Dendritic cell treated with granulocyte-macrophage colony-stimulating factor and Interleukin-4, amounts not matched to agents 40 ng/mL and 50 ng/mL, for 4 days (primary cell): ENCODE data around the gene ADORA1.

Experiments used
- H3K27ac Mint-ChIP-seq: one replicate; pipeline ENCODE4 v1.8.0; 2022; ENCODE audit warnings: mild to moderate bottlenecking, mixed read lengths
- H3K27me3 Mint-ChIP-seq: one replicate; pipeline ENCODE4 v1.8.0; 2022; ENCODE audit warnings: mild to moderate bottlenecking, mixed read lengths
- H3K36me3 Mint-ChIP-seq: one replicate; pipeline ENCODE4 v1.8.0; 2022; ENCODE audit warnings: low read depth, mixed read lengths
- H3K4me1 Mint-ChIP-seq: one replicate; pipeline ENCODE4 v1.8.0; 2022; ENCODE audit warnings: low read depth, mixed read lengths
- H3K4me3 Mint-ChIP-seq: one replicate; pipeline ENCODE4 v1.8.0; 2022; ENCODE audit warnings: mild to moderate bottlenecking, moderate library complexity, mixed read lengths
- H3K9me3 Mint-ChIP-seq: one replicate; pipeline ENCODE4 v1.8.0; 2022; ENCODE audit warnings: mixed read lengths
- intact Hi-C: fragments of 100-400 bp; cut with micrococcal nuclease; formaldehyde crosslinking; loops from one replicate; pipeline ENCODE4 v1.15.0; 2022

ADORA1 gene

DNA sequence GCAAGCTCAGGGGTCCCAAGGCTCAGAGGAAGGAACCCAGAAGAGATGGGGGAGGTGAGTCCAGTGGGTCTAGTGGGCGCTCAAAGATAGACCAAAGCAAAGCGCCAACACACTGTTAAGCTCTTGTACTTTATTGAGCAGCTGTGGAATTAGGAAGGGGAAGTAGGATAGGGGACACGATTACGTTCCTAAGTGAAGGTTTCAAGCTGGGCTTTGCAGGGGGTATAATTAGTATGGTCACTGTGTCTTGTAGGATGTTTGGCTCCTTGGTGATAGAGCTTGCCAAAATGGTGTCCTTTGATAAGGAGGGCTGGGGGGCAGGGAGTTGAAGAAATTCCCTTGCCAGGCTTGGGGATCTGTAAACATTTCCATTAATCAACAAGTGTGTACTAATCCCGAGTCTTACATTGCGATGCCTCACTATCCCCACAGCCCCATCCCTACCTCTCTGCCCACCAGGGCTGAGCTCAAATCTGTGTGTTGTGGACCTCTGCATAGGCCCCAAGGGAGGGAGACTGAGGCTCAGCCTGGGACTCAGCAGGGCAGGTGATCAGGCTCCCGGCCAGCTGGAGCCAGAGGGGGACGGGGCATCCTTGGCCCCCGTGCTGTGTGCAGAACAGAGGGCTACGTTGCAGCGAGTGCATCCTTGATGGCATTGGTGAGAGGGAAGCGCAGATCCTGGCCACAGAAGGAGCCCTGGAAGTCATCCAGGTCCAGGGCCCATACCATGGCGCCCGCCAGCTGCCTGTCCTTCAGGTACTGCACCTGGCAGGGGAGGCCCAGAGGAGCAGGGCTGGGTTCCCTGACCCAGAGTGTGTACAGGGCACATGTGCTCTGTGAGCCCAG lies 51.5 kb downstream of the ADORA1 start:
- H3K4me3 Mint-ChIP-seq, result no peak overlapping the region

DNA sequence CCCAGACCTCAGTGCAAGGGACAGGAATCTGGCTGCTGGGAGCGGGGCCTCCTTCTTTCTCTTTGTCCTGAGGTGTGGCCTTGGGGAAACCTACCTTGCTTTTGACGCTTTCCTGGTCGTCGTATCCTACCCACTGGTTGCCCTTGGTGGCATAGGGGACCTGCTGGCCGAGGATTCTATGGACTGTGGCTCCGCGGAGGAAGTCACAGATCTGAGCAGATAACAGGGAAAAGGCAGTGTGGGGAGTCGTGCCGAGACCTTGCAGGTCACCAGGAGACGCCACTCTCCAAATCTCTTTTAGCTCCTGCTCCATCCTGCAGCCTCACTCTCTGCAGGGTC lies 52.1 kb downstream of the ADORA1 start:
- intact Hi-C loops, result no loop called here
- Mint-ChIP-seq H3K4me1 (peaks cover 57% of the 10 kb centered on the region), H3K4me3 (no peak overlapping the region), H3K27ac (no peak overlapping the region), H3K9me3 (no peaks in the 10 kb centered on the region), H3K27me3 (peaks cover 37% of the 10 kb centered on the region), H3K36me3 (no peaks in the 10 kb centered on the region)

More for the DNA sequence above, 51.5 kb downstream of the ADORA1 start:
- Mint-ChIP-seq H3K27me3 (peaks cover 38% of the 10 kb centered on the region), H3K4me1 (peaks cover 57% of the 10 kb centered on the region), H3K27ac (no peak overlapping the region), H3K36me3 (no peaks in the 10 kb centered on the region), H3K9me3 (no peaks in the 10 kb centered on the region)
- intact Hi-C loops, result no loop called here

DNA sequence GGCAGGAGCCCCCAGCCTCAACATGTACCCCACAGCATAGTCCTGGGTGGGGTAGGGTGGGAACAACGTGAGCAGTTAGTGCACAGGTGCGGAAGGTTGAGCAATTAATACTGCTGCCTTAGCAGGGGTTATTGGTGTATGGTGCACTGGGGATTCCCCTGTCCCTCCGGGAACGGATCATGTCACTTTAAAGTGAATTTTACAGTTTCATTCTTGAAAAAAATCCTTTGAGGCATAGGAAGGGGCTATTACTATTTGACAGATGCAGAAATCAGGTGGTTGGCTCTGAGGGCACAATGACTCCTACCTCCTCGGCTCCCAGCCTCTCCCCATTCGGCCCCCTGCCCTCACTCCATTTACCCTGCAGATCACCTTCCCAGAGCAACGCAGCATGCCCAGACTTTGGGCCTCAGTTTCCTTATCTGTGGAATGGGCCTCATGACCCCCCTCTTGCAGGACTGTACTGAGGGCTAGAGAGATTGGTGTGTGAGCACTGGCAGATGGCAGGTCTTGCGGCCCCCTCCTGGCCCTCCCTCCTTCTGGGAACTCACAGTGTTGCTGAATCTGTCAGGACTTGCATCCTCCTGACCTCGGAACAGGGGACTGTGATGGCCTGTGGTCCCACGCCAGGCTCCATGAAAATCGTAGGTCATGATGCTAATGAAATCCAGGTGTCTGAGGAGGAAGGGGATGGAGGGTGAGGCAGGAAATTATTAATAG lies 53.2 kb downstream of the ADORA1 start:
- Mint-ChIP-seq H3K36me3 (no peaks in the 10 kb centered on the region), H3K27me3 (peaks cover 29% of the 10 kb centered on the region), H3K27ac (no peak overlapping the region), H3K4me1 (peaks cover 45% of the 10 kb centered on the region), H3K4me3 (no peak overlapping the region), H3K9me3 (no peaks in the 10 kb centered on the region)
- intact Hi-C loops, result no loop called here

DNA sequence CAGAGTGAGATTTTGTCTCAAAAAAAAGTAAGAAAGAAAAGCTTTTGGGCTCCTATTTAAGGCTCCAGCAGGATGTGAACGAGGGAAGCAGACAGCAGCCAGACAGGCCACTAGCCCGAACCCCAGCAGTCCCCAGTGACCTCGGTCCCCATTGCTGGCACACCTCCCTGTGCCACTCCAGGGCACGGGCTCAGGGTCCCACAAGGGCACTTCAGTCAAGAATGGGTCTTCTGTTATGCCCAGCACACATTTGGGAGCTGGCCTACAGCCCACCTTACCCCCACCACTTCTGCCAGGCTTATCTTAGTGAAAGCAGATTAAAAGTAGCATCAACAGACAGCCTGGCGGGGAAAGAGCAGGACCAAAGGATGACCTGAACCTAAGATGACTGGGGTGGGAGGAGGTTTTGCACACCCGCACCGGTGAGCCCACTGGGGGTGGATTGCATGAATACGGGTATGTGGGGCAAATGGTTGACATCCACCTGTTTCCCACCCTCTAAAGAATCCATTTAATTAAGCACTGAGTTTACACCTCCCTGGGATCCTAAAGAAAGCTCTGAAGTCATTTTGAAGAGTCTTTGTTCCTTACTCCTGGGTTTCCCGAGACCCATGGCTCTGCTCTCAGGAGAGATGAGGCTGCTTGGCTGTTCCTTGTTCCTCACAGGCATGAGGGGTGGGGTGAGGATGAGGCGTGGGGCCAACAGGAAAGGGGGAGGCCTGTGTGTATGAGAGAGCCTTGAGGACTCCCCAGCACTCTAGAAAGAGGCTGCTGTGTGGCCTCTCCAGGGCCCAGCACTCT lies 54.3 kb downstream of the ADORA1 start:
- Mint-ChIP-seq H3K27me3 (peaks cover 24% of the 10 kb centered on the region), H3K27ac (no peak overlapping the region), H3K9me3 (no peaks in the 10 kb centered on the region), H3K4me3 (no peak overlapping the region), H3K4me1 (peaks cover 43% of the 10 kb centered on the region), H3K36me3 (no peaks in the 10 kb centered on the region)
- intact Hi-C loops, result no loop called here

DNA sequence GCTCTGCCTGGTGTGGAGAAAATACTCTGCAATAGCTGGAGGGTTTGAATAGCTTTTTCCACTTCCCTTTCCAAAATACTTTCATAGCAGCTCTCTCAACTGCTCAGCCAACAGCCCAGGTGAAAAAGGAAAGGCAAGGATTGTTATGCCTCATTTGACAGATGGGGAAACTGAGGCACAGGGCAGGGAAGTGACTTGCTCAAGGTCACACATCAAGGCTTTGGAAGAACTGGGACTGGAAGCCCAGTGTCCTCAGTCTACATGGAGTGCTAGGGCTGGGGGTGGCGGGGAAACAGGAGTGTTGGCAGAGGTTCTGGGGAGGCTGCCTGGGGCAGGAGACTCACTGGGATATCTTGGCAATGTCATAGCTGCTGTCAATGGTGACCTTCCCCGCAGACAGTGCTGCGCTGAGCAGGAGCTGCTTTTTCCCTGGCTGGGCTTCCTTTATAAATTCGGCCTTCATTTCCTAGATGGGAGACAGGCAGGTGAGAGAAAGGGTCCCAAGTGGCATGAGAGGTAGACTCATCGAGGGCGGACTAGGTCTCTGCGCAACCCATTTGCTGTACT lies 54.9 kb downstream of the ADORA1 start:
- Mint-ChIP-seq H3K9me3 (no peaks in the 10 kb centered on the region), H3K36me3 (no peaks in the 10 kb centered on the region), H3K27me3 (peaks cover 24% of the 10 kb centered on the region), H3K4me3 (no peak overlapping the region), H3K4me1 (peaks cover 43% of the 10 kb centered on the region), H3K27ac (no peak overlapping the region)
- intact Hi-C loops, result no loop called here

DNA sequence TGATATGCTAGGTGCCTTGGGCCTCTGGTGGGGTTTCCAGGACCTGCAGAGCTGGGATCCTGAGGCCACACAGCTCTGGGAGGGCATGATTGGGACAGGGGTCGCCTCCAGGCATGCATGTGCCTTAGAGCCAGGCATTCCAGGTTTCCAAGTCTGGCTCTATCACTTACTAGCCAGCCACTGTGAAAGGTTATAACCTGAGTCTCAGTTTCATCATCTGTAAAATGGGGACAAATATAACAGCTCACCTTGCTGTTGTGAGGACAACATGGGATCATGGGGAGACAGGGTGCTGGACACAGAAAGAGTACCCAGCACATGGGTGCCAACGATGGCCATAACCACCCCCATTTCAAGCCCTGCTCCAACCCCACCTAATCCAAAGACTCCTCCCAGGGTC lies 56.3 kb downstream of the ADORA1 start:
- no peaks in the 10 kb centered on the region for H3K36me3 Mint-ChIP-seq
- no peak overlapping the region for H3K4me3 Mint-ChIP-seq

DNA sequence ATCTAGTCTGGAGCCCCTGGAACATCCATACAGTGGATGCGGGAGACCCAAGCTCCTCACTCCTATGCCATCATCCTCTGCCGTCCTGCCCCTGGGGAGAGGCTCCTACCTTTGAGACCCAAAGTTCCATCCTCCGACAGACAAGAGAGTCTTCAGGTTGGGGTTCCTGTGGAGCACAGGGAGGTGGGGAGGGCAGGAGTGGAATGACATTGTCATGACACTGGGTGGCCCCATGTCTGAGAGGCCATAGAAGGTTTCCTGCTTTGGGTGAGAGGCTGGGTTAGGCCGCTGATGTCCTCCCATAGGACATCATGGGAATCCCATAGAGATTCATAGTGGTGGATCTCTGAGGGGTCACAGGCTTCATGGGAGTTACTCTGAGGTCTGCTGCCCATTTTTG lies 56.9 kb downstream of the ADORA1 start:
- H3K27ac Mint-ChIP-seq, result no peak overlapping the region
- no peak overlapping the region for H3K4me3 Mint-ChIP-seq
- H3K27me3 Mint-ChIP-seq, result peaks cover 14% of the 10 kb centered on the region
- no peaks in the 10 kb centered on the region for H3K9me3 Mint-ChIP-seq
- H3K4me1 Mint-ChIP-seq, result peaks cover 30% of the 10 kb centered on the region
- intact Hi-C loops, result no loop called here
- no peaks in the 10 kb centered on the region for H3K36me3 Mint-ChIP-seq

More for the DNA sequence above, 56.3 kb downstream of the ADORA1 start:
- no peak overlapping the region for H3K27ac Mint-ChIP-seq
- H3K27me3 Mint-ChIP-seq, result peaks cover 17% of the 10 kb centered on the region
- H3K4me1 Mint-ChIP-seq, result peaks cover 35% of the 10 kb centered on the region
- H3K9me3 Mint-ChIP-seq, result no peaks in the 10 kb centered on the region
- intact Hi-C loops, result no loop called here

DNA sequence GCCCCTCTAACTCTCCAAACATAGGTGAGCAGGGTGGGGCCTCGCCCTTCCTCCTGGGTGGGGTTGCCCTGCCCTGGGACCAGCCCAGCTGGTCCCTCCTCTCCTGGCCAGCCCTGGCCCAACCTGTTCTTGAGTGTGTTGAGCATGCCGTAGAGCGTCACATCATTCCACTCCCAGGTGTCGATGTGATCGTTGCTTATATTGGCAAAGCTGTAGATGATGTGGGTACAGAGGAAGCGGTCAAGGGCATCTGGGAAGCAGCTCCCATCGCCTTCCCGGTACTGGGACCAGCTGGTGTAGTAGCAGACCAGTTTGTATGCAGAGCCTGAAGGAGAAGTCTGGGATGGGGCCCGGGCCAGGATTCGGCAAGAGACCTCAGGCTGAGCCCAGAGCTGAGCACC lies 57.5 kb downstream of the ADORA1 start:
- intact Hi-C loops, result no loop called here
- peaks cover 30% of the 10 kb centered on the region for H3K4me1 Mint-ChIP-seq
- no peak overlapping the region for H3K27ac Mint-ChIP-seq
- no peaks in the 10 kb centered on the region for H3K36me3 Mint-ChIP-seq
- H3K27me3 Mint-ChIP-seq, result peaks cover 17% of the 10 kb centered on the region
- H3K4me3 Mint-ChIP-seq, result no peak overlapping the region
- H3K9me3 Mint-ChIP-seq, result no peaks in the 10 kb centered on the region

DNA sequence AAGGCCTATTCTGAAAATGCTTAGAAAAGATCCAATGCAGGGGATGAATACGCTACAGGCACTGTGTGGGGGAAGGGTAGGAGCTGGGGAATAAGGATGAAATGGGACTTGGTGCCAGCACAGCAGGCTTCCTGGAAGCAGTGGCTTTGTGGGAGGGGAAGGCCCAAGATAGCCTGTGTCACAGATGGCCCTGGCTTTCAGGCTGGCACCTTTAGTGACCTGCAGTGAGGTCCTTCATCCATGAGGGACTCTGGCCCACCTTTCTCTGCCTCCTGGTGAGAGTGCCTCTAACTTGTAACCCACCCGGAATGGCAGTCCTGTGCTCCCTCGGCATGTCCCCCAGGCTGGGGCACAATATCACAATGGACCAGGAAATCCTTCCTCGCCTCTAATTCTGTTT lies 58.1 kb downstream of the ADORA1 start:
- no peaks in the 10 kb centered on the region for H3K36me3 Mint-ChIP-seq
- no peak overlapping the region for H3K4me3 Mint-ChIP-seq
- intact Hi-C loops, result no loop called here
- peaks cover 30% of the 10 kb centered on the region for H3K4me1 Mint-ChIP-seq
- peak overlapping the region; percentile 31 for H3K27ac Mint-ChIP-seq
- H3K27me3 Mint-ChIP-seq, result peaks cover 19% of the 10 kb centered on the region
- H3K9me3 Mint-ChIP-seq, result no peaks in the 10 kb centered on the region

DNA sequence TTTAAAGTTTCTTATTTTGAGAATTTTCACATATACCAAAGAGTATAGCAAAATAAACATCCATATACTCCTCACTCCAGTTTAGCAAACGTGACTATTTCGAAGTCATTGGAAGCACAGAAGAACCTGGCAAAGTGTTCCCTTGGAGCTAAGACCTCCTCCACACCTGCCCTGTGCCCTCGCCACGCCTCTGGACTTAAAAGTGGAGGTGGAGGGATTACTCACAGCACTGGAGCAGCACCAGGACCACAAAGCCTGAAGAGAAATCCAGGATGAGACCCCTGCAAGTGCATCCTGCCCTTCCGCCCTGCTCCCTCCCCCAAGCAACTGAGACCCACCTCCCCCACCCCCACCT lies 58.5 kb downstream of the ADORA1 start:
- peaks cover 17% of the 10 kb centered on the region for H3K27me3 Mint-ChIP-seq
- H3K27ac Mint-ChIP-seq, result peak overlapping the region; percentile 20
- intact Hi-C loops, result no loop called here
- H3K4me1 Mint-ChIP-seq, result peaks cover 30% of the 10 kb centered on the region
- no peaks in the 10 kb centered on the region for H3K36me3 Mint-ChIP-seq
- H3K9me3 Mint-ChIP-seq, result no peaks in the 10 kb centered on the region
- H3K4me3 Mint-ChIP-seq, result no peak overlapping the region

DNA sequence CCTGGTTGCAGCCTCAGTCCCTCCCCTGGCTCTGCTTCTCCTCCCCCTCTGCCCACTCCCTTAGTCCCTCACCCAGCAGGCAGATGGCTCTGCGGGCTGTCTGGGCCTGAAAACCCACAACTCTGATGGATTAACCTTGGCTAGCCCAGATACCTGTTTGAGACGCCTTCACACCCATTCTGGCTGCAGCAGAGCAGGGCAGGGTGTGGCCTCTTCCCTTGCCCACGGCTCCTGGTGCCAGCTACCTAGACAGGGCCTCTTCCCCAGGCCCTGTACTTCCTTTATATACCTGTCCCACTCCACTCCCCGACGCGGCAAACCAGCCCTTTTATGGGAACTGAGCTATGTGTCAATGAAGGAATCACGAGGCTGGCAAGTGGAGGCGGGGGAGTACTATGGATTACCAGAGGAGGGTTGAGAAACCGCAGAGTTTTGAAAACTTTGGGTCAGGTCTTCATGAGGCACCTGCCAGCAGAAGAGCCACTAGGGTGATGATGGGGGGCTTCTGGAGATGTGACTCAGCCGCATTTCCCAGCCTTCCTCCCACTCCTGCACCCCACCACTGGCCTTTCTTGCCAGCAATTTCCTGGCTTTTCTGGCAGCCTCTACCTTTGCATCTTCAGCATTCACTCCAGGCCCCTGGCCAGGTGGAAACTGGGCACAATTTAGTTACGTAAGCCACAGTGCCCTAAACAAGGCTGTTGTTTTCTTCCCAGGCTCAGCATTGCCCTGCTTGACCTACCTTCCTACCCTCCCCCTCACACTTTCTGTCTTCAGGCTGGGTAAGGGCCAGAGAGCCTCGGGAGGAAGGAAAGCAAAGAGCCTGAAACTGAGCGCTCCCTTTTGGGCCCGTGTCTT lies 59.1 kb downstream of the ADORA1 start, which contains the start of gene CHI3L1:
TSS of gene CHI3L1 (minus strand) at position 259 of the 858 bp plus-strand sequence. CDS start at position 178, 81 bp downstream.
- Mint-ChIP-seq H3K27ac (peak within 1 kb of the TSS; percentile 31), H3K36me3 (no peaks in the 10 kb centered on the region), H3K27me3 (peaks cover 20% of the 10 kb centered on the region), H3K4me3 (no peak within 1 kb of the TSS), H3K4me1 (peaks cover 30% of the 10 kb centered on the region), H3K9me3 (no peaks in the 10 kb centered on the region)
- intact Hi-C loops, result no loop called here

DNA sequence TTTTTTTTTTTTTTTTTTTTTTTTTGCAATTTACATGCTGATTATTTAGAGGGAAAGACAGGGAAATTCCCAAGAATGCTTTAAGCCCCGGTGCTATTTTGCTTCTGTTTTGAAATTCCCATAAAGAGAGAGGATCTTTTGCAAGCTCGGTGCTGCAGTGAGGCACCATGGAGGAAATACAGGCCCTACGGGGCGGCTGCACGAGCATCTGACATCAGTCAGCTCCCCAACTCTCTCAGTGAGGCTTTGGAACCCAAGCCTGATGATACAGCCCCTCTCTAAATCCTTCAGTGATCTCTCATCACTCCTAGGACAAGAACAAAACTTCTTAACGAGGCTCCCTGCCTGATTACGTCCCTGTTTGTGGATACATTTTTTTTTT lies 59.8 kb downstream of the ADORA1 start:
- H3K27me3 Mint-ChIP-seq, result peaks cover 20% of the 10 kb centered on the region
- H3K36me3 Mint-ChIP-seq, result no peaks in the 10 kb centered on the region
- no peak overlapping the region for H3K4me3 Mint-ChIP-seq
- intact Hi-C loops, result no loop called here
- H3K27ac Mint-ChIP-seq, result no peak overlapping the region
- H3K9me3 Mint-ChIP-seq, result no peaks in the 10 kb centered on the region
- peaks cover 25% of the 10 kb centered on the region for H3K4me1 Mint-ChIP-seq

DNA sequence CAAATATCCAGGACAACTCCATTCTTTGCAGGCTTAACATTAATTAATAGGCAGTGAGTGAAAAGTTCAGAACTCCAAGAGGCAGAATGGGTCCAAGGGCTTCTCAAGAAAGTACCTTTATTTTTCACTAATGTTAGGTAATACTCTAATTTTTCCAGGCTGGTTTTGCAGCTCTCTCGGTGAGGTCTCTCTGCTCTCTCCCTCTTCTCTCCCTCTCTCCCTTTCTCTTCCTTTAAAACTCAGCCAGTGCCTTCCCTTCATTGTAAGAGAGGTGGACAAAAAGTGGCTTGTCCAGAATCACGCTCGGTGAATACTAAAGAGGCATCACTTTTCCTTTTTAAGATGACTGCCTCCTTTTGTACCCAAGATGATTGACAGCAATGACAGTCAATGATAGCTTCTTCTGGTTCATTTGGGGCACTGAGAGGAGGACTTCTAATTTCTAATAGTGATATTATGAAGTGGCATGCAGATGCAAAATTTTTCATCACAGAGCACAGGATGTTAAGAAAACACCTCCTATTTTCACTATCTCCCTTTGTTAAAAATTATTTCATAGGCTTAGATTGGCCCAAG lies 60.3 kb downstream of the ADORA1 start:
- Mint-ChIP-seq H3K36me3 (no peaks in the 10 kb centered on the region), H3K4me3 (no peak overlapping the region), H3K9me3 (no peaks in the 10 kb centered on the region), H3K27me3 (peaks cover 20% of the 10 kb centered on the region), H3K4me1 (peaks cover 20% of the 10 kb centered on the region), H3K27ac (no peak overlapping the region)
- intact Hi-C loops, result no loop called here
